GM12892 (cell line): ENCODE data around the gene CNGB1.

ENCODE experiments used
- POLR2A ChIP-seq: IDR thresholded peaks from 2 replicates; pipeline ENCODE4 v1.6.1; 2011; ENCODE audit warnings: low read depth, low read length, control low read depth
- POLR2AphosphoS5 ChIP-seq: IDR thresholded peaks from 2 replicates; pipeline ENCODE4 v1.6.1; 2011; ENCODE audit warnings: low read depth, low read length, control low read depth

DNA sequence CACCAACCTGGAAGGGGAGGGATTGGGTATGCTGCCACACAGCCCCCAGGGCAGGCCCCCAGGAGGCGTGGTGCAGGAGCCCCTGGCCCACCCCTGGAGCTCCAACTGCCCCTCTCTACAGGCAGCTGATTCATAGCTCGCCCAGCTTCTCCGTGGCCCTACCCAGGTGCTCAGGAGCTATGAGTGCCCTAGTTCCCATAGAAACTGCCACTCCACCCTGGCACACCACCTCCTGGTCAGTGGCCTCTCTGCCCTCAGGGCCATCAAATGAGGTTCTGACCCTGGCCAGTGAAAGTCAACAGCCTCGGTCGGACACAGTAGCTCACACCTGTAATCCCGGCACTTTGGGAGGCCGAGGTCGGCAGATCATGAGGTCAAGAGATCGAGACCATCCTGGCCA, 18.0 kb downstream of the CNGB1 start:
- TF ChIP-seq POLR2AphosphoS5 = no peak
- TF ChIP-seq POLR2A = no peak
